ENCODE data around the gene TBCA. TPM values are rescaled to one million over a fixed set of nuclear protein-coding genes. Genes with fewer than 3 reads are reported as not detected.

TBCA gene
- 100 to 1,000 TPM; 168 to 178 TPM for total RNA-seq

- Mint-ChIP-seq H3K27me3 (no peaks in the 10 kb centered on the region), H3K4me1 (peaks cover 53% of the 10 kb centered on the region), H3K27ac (peak within 1 kb of the TSS; percentile 97), H3K4me3 (peak within 1 kb of the TSS; percentile 91), H3K9me3 (no peaks in the 10 kb centered on the region), H3K36me3 (ENCODE audit: low read depth) (peaks cover 26% of the 10 kb centered on the region)
- DNase-seq = peak; percentile 89
- ChIA-PET CTCF (interaction anchor here (1.4 kb wide), 1 partner anchor 283 kb away, joined by 5 read pairs; the partner anchor contains the start of gene WDR41), POLR2A (interaction anchor here (0.8 to 1.7 kb wide), 9 partner anchors 11 to 745 kb away, joined by 3 to 6 read pairs (median 4); partner anchors contain the start of genes AGGF1, AP3B1 and SCAMP1)
These were observed at the start of gene TBCA for GRCh38 chr5:77775790-77776553. Gene TBCA (minus strand): TSS chr5:77776339. CDS start chr5:77776257, 82 bp downstream.

- DNase-seq = no peak
- Mint-ChIP-seq H3K27ac (no peak overlapping the region), H3K4me3 (no peak overlapping the region), H3K27me3 (peaks cover 22% of the 10 kb centered on the region), H3K4me1 (no peaks in the 10 kb centered on the region), H3K9me3 (no peaks in the 10 kb centered on the region), H3K36me3 (ENCODE audit: low read depth) (no peaks in the 10 kb centered on the region)
- POLR2A ChIA-PET = no interaction called here
- CTCF ChIA-PET = no interaction called here
These were observed 48.8 kb upstream of the TBCA start for GRCh38 chr5:77824981-77825380.

GRCh38 chr5:77816686-77817085 is 40.5 kb upstream of the TBCA start:
- ChIA-PET POLR2A (no interaction called here), CTCF (no interaction called here)
- H3K36me3 Mint-ChIP-seq (ENCODE audit: low read depth) = no peaks in the 10 kb centered on the region

GRCh38 chr5:77812926-77813589 is 36.9 kb upstream of the TBCA start:
- Mint-ChIP-seq H3K4me1 (no peaks in the 10 kb centered on the region), H3K4me3 (no peak overlapping the region), H3K27me3 (no peaks in the 10 kb centered on the region), H3K27ac (no peak overlapping the region), H3K36me3 (ENCODE audit: low read depth) (no peaks in the 10 kb centered on the region), H3K9me3 (peaks cover 11% of the 10 kb centered on the region)
- POLR2A ChIA-PET = interaction anchor here (1.1 kb wide), 1 partner anchor 38 kb away, joined by 3 read pairs; no protein-coding TSS in a partner anchor
- CTCF ChIA-PET = no interaction called here
- no peak for DNase-seq

More at GRCh38 chr5:77816686-77817085, 40.5 kb upstream of the TBCA start:
- Mint-ChIP-seq H3K4me3 (no peak overlapping the region), H3K4me1 (no peaks in the 10 kb centered on the region), H3K27me3 (peaks cover 4% of the 10 kb centered on the region), H3K9me3 (no peaks in the 10 kb centered on the region), H3K27ac (no peak overlapping the region)
- DNase-seq = no peak

- POLR2A ChIA-PET = interaction anchor here (1.0 kb wide), 1 partner anchor 31 kb away, joined by 3 read pairs; no protein-coding TSS in a partner anchor
- DNase-seq = no peak
- CTCF ChIA-PET = interaction anchor here (1.1 kb wide), 1 partner anchor 11 kb away, joined by 3 read pairs; no protein-coding TSS in a partner anchor
- H3K36me3 Mint-ChIP-seq (ENCODE audit: low read depth) = no peaks in the 10 kb centered on the region
- no peaks in the 10 kb centered on the region for H3K27me3 Mint-ChIP-seq
- H3K9me3 Mint-ChIP-seq = peaks cover 9% of the 10 kb centered on the region
- H3K27ac Mint-ChIP-seq = peak overlapping the region; percentile 43
- peak overlapping the region; percentile 29 for H3K4me3 Mint-ChIP-seq
- peaks cover 9% of the 10 kb centered on the region for H3K4me1 Mint-ChIP-seq
These were observed 30.2 kb upstream of the TBCA start for GRCh38 chr5:77806213-77806843.

- ChIA-PET POLR2A (interaction anchor here (1.2 kb wide), 1 partner anchor 23 kb away, joined by 4 read pairs; no protein-coding TSS in a partner anchor), CTCF (no interaction called here)
- H3K9me3 Mint-ChIP-seq = no peaks in the 10 kb centered on the region
- no peaks in the 10 kb centered on the region for H3K36me3 Mint-ChIP-seq (ENCODE audit: low read depth)
- DNase-seq = no peak
- H3K27me3 Mint-ChIP-seq = peaks cover 34% of the 10 kb centered on the region
- no peaks in the 10 kb centered on the region for H3K4me1 Mint-ChIP-seq
- H3K4me3 Mint-ChIP-seq = no peak overlapping the region
- no peak overlapping the region for H3K27ac Mint-ChIP-seq
These were observed 22.3 kb upstream of the TBCA start for GRCh38 chr5:77798456-77798855.

GRCh38 chr5:77797136-77797535 is 21.0 kb upstream of the TBCA start:
- Mint-ChIP-seq H3K36me3 (ENCODE audit: low read depth) (no peaks in the 10 kb centered on the region), H3K9me3 (no peaks in the 10 kb centered on the region), H3K27me3 (peaks cover 35% of the 10 kb centered on the region), H3K4me3 (no peak overlapping the region), H3K27ac (no peak overlapping the region), H3K4me1 (no peaks in the 10 kb centered on the region)
- DNase-seq = no peak
- ChIA-PET CTCF (no interaction called here), POLR2A (interaction anchor here (1.2 kb wide), 1 partner anchor 22 kb away, joined by 4 read pairs; no protein-coding TSS in a partner anchor)

- no peaks in the 10 kb centered on the region for H3K9me3 Mint-ChIP-seq
- H3K4me3 Mint-ChIP-seq = no peak overlapping the region
- H3K27me3 Mint-ChIP-seq = peaks cover 42% of the 10 kb centered on the region
- no peak overlapping the region for H3K27ac Mint-ChIP-seq
- H3K4me1 Mint-ChIP-seq = no peaks in the 10 kb centered on the region
- POLR2A ChIA-PET = no interaction called here
- H3K36me3 Mint-ChIP-seq (ENCODE audit: low read depth) = no peaks in the 10 kb centered on the region
- CTCF ChIA-PET = no interaction called here
- DNase-seq = no peak
These were observed 19.7 kb upstream of the TBCA start for GRCh38 chr5:77795846-77796245.

- H3K4me3 Mint-ChIP-seq = no peak overlapping the region
- DNase-seq = no peak
- H3K9me3 Mint-ChIP-seq = no peaks in the 10 kb centered on the region
- H3K27ac Mint-ChIP-seq = no peak overlapping the region
- peaks cover 40% of the 10 kb centered on the region for H3K27me3 Mint-ChIP-seq
- no peaks in the 10 kb centered on the region for H3K4me1 Mint-ChIP-seq
- POLR2A ChIA-PET = no interaction called here
- H3K36me3 Mint-ChIP-seq (ENCODE audit: low read depth) = no peaks in the 10 kb centered on the region
- CTCF ChIA-PET = no interaction called here
These were observed 19.1 kb upstream of the TBCA start for GRCh38 chr5:77795268-77795667.

GRCh38 chr5:77791926-77792325 is 15.8 kb upstream of the TBCA start:
- Mint-ChIP-seq H3K4me3 (no peak overlapping the region), H3K27me3 (peaks cover 19% of the 10 kb centered on the region), H3K27ac (no peak overlapping the region), H3K9me3 (no peaks in the 10 kb centered on the region), H3K4me1 (no peaks in the 10 kb centered on the region), H3K36me3 (ENCODE audit: low read depth) (no peaks in the 10 kb centered on the region)
- POLR2A ChIA-PET = no interaction called here
- CTCF ChIA-PET = no interaction called here
- DNase-seq = no peak

- Mint-ChIP-seq H3K9me3 (no peaks in the 10 kb centered on the region), H3K36me3 (ENCODE audit: low read depth) (no peaks in the 10 kb centered on the region), H3K27me3 (peaks cover 13% of the 10 kb centered on the region), H3K4me1 (no peaks in the 10 kb centered on the region), H3K4me3 (no peak overlapping the region), H3K27ac (no peak overlapping the region)
- DNase-seq = no peak
- CTCF ChIA-PET = no interaction called here
- POLR2A ChIA-PET = no interaction called here
These were observed 15.2 kb upstream of the TBCA start for GRCh38 chr5:77791356-77791755.

GRCh38 chr5:77785229-77785628 is 9.1 kb upstream of the TBCA start:
- no peak for DNase-seq
- POLR2A ChIA-PET = no interaction called here
- no peak overlapping the region for H3K4me3 Mint-ChIP-seq
- no peaks in the 10 kb centered on the region for H3K9me3 Mint-ChIP-seq
- H3K4me1 Mint-ChIP-seq = no peaks in the 10 kb centered on the region
- H3K36me3 Mint-ChIP-seq (ENCODE audit: low read depth) = no peaks in the 10 kb centered on the region
- H3K27me3 Mint-ChIP-seq = no peaks in the 10 kb centered on the region
- CTCF ChIA-PET = no interaction called here
- no peak overlapping the region for H3K27ac Mint-ChIP-seq

GRCh38 chr5:77784735-77785134 is 8.6 kb upstream of the TBCA start:
- Mint-ChIP-seq H3K9me3 (no peaks in the 10 kb centered on the region), H3K4me3 (no peak overlapping the region), H3K4me1 (no peaks in the 10 kb centered on the region), H3K27me3 (no peaks in the 10 kb centered on the region), H3K27ac (no peak overlapping the region), H3K36me3 (ENCODE audit: low read depth) (no peaks in the 10 kb centered on the region)
- ChIA-PET POLR2A (no interaction called here), CTCF (no interaction called here)
- no peak for DNase-seq

All from activated CD4-positive, alpha-beta memory T cell treated with anti-CD3 and anti-CD28 coated beads, Interleukin-2, amount 10 ng/mL, durations not matched to agents 7 days and 5 days (primary cell).